ENCODE results near the gene DPF3.
"Not testable (repeated sequence)": the region's sequence is repeated elsewhere in the genome, so short reads cannot be mapped to it uniquely, and the experiment has no call there.

The DPF3 gene

DNA sequence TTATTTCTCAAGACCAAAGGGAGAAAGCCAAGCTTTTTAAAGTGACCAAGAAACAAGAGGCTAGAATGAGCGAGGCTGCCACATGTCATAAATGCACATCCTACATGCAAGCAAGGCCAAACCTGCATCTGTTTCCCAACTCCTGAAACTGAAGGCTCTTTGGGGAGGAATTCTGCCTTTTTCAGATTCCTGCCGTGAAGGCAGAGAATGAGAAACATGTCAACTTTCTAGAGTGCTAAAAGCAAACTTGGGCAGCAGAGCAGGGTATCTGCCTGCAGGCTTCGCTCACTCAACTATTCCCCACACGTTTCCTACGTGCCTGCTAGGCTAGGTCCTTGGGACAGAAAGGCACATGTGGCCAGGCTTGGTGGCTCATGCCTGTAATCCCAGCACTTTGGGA is 15.2 kb downstream of the DPF3 start:
- DNase-seq = no peak

DNA sequence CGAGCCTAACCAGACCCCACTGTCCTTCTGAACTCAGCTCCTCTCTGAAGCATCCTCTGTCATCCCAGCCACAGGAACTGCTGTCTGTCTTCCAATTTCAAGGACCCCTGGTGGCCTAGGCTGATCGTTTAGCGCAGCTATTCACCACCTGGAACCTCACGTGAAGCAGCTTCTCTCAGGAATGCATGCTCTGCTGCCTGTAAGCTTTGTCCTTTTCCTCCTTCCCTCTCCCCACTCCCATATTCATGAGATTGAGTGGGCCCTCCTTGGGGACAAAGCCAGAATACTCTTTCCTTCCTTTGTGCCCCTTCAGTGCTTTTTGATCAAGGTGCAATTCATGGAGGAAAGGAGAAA is 17.2 kb downstream of the DPF3 start:
- DNase-seq = no peak

DNA sequence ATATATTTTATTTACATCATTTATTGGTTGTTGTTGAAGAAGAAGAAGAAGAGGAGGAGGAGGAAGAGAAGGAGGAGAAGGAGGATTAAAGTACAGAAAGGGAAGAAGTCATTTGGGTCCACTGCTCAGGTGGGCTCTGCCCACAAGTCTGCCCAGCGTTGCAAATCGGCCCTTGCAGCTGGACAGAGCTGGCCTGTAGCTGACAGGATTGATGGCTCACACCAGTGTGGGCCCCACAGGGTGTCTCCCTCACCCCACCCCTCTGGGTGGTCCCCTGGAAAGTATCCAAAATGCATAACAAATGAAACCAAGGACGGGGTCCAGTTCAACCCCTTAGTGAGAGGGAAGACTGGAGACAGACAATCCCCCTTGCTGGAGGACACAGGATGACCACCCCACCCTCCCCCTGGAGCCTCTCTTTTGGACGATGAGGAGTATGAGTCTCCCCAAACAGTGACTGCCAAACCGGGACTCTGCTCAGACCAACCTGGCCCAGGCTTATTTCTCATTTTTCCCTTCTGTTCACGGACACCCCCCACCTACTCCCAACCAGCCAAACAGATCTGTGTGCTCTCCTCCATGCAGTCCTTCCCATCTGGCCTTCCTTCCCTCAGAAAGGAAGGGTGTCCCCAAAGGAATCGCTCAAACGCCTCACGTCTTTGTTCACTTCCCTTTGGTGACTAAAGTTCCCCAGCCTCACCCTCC is 17.7 kb downstream of the DPF3 start:
- no peak for DNase-seq

DNA sequence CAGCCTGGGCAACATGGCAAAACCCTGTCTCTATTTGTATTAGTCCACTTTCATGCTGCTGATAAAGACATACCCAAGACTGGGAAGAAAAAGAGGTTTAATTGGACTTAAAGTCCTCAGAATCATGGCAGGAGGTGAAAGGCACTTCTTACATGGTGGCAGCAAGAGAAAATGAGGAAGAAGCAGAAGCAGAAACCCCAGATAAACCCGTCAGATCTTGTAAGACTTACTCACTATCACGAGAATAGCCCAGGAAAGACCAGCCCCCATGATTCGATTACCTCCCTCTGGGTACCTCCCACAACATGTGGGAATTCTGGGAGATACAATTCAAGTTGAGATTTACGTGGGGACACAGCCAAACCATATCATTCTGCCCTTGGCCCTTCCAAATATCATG is 23.0 kb downstream of the DPF3 start:
- DNase-seq = not testable (repeated sequence)

DNA sequence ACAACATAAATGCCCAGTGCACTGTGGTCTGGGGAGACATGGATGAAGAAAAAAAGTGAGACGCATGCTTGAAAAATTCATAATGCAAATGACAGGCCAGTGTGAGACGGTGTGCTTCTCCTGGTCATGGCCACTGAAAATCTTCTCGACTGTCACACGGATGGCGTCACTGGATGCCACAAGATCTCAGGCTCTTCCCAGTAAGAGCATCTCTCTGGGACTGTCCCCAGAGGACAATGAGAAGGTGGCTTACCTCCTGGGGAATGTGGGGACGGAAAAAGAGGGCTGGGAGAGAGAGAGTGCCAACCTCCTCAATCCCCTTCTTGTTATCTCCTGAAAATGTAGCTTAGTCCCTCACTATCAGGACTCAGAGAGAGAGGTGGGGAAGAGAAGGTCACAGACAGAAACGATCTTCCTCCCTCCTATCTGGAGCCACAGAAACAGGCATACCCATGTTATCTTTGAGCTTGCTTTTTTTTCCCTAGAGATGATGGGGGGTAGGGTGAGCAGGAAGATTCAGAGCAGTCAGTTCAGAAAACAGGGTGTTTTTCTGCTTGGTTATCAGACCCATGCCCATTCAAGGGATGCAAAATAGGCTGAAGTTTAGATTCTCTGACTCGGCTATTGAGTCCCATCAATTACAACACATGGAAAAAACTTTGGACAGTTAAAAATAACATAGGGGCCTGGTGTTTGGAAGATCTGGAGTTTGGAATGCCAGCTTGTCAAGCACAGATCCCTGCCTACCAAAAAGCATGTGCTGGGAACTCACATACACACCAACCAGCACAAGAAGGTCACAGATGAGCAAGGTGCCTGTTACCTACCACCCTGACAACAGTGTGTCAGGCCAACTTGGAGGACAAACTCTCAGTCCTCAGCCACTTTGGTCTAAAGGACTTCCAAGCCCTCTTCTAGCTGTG is 24.2 kb downstream of the DPF3 start:
- no peak for DNase-seq

DNA sequence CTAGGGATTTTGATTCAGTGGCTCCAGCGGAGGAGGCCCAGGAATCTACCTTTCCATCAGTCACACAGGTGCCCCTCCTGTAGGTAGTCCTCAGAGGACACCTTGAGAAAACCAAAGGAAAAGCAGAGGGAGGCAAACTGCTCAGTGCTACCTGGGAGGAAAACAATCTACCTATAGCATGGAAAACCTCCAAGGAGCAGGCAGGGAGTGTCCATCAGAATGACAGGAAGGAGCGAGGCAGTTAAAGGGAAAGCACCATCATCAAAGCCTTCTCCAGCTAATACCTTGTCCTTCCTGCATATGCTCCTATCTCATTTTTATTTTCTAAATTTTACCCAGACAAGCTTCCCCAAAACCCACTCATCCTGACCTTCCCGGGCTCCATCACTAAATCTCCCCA is 25.4 kb downstream of the DPF3 start:
- no peak for DNase-seq

DNA sequence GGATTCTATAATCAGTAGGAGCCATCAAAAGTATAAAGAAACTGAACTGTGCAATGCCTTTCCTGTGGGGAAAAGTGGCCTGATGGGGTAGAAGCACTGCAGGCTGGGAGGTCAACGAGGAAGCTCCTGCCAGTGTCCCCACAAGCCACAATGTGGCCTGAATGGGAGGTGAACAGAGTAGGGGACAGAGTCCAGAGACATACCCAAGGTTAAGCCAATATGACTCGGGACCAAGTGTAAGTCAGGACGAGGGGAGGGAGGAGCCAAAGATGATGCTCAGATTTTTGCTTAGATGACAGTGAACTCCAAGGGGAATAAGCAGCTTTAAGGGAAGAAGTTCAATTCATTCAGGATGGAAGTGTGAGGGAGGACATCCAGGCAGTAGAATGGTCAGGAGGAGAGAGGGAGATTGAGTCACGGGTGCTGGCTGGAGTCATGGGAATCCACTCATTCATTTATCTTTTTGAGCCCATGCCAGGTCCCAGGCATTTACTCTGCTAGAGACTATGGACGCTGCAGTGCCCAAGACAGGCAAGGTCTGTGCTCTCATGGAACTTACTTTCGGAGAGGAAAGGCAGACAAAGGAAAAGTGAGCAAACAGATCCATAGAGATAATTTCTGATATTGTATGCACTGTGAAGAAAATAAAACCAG is 29.1 kb downstream of the DPF3 start:
- DNase-seq = no peak

DNA sequence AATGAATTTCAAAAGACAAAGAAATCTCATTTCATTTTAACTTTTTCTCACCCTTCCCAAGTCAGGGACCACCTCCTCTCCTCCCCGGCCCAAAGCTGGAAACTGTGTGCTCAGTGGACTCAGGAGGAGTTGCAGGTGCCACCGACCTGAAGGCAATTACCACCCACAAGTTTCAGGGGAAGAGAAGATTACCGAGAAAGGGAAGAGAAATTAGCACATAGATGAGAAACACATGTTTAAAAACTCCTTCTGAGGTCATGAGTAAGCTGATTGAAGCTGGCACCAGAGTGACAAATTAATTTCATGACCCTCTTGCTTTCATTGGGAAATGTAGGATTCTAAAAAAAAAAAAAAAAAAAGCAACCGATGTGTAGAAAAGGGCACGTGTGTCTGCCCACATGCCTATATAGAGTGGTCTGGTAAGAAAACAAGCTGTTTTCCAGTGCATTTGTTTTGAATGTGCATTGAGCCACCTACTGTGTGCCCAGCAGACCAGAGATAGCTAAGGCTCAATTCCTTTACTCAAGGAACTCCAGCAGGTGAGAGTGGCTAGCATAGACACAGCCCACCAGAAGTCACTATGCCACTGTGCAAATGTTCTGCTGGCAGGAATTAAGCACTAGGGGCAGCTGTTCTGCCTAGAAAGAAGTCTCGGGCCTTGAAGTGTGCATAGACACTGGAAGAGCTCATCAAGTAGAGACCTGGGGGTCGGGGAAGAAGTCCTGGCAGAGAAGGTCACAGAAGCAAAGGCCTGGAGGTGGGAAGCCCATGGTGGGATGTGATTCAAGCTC is 30.5 kb downstream of the DPF3 start:
- DNase-seq = no peak

DNA sequence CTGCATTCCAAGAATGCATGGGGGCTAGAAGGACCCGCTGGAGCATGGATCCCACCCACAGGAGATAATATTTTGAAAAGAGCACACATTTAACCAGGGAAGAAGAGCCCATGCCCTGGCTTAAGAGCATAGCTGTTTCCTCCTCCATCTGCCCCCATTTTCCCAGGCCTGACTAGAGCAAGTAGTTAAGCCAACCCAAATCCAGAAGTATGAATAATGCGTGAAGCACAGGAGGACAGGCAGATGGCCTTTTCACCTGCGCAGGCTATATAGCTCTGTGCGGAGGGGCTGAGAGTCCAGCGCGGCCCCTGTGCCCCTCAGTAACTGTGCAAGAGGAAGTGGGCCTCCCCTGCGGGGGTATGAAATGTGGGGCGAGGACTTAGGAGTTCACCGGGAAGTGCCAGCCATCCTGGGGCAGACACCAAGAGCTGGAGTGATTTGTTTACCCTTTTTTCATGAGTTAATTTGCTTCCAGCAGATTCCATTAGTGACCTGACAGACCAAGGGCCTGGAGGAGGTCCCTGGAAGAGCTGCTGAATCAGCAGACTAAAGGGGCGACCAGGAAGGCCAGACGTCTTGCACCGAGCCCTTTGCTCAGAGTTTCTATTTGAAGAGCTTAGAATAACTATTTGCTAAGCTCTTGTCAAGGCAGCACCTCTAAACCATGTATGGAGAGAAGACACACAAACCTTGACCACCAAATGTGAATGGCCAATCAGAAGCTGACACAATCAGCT is 37.2 kb downstream of the DPF3 start:
- no peak for DNase-seq

DNA sequence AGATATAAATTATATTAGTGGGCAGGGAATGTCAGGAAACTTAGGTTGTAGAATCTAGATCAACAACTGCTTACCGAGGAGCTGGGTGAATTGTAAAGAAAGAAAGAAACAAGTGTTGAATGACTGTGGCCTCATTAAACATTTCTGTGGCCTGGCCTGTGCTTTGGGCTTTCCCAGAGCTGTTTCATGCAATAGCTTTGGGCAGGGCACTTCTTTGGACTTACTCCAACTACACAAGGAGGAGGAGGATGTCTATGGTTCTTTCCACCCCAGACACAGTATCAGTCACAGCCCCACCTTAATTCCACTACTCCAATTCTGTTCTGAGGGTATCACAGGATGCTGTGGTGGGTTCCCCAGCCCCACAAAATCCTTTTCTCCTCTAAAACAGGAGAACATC is 38.0 kb downstream of the DPF3 start:
- DNase-seq = no peak

DNA sequence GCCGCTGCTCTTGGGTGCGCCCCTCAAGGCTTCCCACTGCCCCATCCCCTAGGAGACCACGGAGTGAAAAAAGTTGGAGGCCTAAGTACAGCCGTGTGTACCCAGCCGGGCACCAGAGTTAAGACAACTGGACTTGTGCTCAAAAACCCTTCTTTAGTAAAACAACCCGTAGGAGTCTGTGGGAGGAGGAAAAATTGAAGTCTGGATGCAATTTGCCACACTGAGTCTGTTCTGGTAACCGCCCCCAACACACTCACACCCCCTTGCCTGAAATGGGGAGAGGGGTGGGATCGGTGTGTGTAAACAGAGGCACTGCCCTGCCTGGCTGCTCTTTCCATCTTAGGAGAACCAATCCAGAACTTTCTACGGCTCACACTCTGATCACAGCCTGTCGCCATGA is 41.7 kb downstream of the DPF3 start:
- DNase-seq = no peak

DNA sequence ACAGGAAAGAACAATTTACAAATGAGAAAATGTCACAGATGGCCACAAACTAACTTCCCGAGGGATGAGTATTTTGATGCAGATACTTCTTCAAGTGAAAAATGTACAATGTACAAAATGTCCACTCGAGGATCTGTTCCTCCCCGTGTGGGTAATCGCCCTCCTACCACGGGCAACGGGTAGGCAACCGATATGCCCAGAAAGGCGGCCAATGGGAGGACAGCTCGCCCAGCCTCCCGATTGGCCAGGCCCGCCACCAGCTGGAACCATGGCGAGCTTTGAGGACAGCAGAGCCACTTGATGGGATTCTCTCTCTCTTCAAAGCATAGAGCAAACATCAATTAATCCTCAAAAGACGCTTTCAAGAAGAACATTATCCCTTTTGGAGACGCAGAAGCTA is 42.3 kb downstream of the DPF3 start:
- DNase-seq = no peak

DNA sequence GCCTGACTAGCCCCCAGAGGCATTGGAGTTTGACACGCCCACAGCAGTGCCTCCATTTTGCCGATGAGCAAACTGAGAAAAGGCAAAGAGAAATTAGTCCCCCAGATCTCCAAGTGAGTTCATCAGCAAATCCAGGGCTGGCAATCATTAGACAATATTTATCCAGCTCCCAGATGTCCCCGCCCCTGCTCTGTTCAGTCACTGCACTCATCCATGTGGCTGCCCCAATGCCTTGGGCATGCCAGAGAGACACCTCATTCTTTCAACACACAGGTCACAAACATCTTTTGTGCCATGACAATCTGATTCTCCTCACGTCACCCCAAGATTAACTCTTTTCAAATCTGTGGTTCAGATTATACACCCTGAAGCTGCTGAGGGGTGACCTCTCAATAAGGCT is 43.5 kb downstream of the DPF3 start:
- DNase-seq = no peak

DNA sequence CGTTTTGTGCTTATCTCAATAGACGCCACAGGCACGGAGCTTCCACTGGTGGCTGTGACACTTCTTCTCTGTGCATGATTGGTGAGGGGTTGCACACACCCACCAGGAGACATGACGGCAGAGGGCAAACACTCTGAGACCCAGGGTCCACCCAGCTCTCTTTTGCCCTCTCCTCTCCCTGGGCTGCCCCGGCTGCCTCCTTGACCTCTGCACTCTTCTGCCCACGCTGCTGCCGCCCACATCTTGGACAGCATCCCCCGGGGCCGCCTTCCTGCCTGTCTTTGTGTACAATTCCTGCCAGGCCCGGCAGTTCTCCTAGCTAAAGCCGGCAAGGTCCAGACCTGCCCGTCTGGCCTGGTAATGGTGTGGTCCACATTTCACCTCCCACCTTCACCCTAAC is 44.7 kb downstream of the DPF3 start:
- no peak for DNase-seq

DNA sequence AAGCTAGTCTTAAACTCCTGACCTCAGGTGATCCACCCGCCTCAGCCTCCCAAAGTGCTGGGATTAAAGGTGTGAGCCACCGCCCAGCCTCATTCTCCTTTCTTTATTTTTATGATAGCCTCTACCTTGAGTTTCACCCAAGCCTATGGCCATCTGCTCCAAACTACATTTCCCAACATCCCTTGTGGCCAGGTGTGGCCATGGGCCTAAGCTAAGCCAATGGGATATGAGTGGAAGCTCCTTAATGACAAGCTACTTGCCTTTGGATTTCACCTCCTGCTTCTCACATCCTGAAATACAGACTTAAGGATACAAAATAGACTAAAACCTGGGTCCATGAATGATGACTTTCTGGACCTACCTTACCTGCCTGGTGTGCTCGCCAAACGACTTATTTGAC is 46.2 kb downstream of the DPF3 start:
- no peak for DNase-seq

DNA sequence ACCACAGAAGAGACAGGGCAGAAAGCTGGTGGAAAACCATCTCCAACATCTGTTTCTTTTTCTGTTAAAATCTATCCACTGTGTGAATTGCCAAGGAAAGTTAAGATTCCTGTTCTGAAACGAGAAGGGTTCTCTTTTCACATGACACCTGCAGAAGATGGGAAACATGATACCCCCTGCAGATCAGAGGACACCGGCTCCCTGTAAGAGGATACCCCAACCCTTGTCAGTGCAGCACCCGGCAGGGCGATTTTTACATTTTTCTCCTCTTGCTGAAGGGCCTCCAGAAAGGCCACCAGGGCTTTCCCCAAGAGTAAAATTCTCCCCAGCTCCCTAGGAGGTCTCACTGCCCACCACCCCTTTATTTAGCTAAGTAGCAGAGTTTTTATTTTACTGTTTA is 48.2 kb downstream of the DPF3 start:
- DNase-seq = no peak

DNA sequence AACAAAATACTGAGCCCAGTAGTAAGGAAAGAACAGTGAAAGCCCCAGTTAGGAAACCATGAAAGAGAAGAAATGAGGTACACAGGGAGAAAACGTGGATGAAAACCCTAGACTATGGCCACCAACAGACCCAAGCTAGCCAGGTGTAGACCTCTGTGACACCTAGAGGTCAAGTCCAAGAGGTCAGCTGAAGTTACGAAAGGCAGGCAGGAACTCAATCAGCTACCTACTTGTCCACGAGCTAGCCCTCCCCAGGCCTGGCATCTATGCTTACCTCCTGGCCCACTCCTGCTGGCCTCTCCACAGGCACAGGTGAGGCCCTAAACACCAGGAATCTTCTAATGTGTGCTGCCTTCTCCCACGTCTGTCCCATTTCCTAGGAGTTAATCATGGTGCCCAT is 48.7 kb downstream of the DPF3 start:
- DNase-seq = no peak

DNA sequence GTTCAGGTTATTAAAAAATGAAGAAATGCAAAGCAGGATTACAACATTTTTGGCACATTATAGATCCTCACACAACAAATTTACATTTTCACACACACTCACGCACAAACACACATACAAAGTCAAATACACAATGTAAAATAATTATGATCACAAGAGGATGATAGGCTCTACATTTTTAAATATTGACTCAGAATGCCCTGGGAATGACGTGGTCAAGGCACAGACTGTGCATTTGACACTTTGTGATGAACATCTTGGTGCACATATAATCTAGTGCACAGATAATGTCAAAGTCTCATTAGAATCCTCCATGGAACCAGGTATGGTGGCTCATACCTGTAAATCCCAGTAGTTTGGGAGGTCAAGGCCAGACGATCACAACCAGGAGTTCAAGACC is 49.4 kb downstream of the DPF3 start:
- no peak for DNase-seq

DNA sequence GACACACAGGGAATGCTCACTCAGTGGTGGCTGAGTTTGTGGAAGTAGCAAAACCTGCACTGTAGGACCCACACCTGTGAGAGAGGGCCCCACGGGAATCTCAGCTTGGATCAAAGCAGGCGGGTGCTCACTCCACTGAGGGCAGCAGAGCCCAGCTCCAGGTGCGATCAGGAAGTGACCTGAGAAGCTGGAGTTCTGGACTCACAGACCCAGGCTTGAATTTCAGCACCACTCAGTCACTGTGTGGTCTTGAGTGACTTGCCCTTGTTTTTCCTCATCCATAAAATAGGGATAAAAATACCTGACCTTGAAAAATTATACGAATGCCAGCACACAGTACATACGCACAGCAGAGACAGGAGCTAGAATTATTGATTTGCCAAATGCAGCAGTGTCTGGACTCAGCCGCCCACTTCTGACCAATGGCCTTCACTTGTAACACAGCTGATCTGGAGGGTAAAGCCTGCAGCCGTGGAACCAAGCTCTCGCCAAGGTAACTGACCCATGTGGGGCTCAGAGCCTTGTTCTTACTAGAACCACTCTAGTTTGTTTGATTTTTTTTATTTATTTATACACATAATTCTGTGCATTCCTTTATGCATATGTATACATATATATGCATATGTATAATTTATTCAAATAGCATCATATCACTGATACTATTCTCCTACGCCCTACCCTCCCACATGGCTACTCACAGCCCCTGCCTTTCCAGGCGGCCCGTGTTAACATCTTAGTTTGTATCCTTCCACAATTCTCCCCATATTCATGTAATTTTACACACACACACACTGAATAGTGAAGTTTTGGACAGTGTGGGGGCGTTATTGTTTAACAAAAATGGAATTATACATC is 53.9 kb downstream of the DPF3 start:
- no peak for DNase-seq

DNA sequence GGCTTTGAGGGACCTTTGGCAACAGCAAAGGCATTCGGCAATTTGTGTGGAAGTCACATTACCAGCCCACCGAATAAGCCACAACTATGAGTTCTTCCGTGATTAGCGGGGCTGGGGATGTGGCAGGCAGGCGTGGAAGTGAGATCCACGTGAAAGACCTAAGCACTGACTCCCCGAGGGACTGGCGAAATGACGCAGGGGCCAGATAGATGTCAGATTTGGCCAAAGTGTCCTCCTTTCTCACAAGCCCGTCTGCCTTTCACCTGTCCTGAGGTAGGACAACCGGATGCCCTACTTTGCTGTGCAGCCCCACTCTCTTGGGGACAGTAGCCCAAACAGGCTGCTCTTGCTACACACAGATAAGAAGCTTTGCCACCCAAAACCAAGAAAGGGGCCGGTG is 54.5 kb downstream of the DPF3 start:
- DNase-seq = no peak

DNA sequence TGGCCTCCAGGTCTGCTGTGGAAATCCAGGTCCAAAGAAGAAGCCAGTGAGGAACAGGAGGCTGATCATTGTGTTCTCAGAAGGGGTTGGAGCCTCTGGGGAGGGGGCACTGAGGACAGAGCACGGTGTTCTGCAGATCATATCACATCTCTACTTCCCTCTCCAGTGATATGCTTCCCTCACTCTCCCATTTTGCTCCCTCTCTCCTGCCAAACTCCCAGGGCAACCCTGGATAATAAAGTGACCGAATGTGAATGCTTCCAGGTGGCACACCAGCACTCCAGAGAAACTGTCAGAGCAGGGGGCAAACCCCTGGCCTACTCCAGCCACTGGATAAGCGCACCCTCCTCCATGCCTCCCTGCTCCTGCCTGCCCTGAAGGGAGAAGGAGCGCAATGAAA is 57.8 kb downstream of the DPF3 start:
- DNase-seq = no peak

DNA sequence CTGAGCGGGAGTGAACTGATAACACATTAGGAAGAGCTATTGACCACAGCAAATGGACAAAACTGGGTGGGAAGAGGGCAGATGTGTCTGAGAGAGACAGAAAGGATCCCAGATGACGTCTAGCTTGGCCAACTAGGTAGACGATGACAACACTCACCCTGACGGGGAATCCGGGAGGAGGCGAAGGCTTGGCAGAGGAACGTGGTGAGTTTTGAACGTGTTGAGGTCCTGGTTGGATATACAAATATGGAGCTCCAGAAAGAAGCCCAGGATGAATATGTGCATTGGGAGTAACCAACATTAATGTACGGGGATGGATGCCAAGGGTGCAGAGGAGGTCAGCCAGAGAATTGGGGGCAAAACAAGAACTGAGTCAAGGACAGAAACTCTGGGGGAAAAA is 60.7 kb downstream of the DPF3 start:
- DNase-seq = no peak
